Kidney (tissue), 14 donors: ENCODE results near the gene GRM3. TPM values are rescaled to one million over a fixed set of nuclear protein-coding genes. Genes with fewer than 3 reads are reported as not detected.
A peak's percentile ranks its signal among the peaks of the same experiment; 100 is the strongest.

Experiments used
- DNase-seq, 5 donors: peaks; one replicate each; pipeline ENCODE4 v3.0.0-alpha.2; 2013 to 2020
- FAIRE-seq: peaks from 2 replicates; lab custom pipeline; 2012; peaks lifted over from hg19 to GRCh38; lab: Jason Lieb, UNC
- H3K27ac ChIP-seq, 2 donors: one replicate each; pipeline ENCODE4 v1.7.0; 2013; ENCODE audit warnings: low read depth in 2 of 2, low read length in 2 of 2, inconsistent platforms in 1 of 2
- H3K27me3 ChIP-seq: one replicate; pipeline ENCODE4 v1.7.1; 2013; ENCODE audit warnings: low read length, inconsistent platforms; ENCODE audit not compliant: control insufficient read depth, insufficient read depth
- H3K36me3 ChIP-seq, 3 donors: one replicate each; pipeline versions ENCODE4 v1.7.0 to v1.7.1; 2013; ENCODE audit warnings: low read length in 3 of 3, control low read depth in 1 of 3, inconsistent platforms in 1 of 3; ENCODE audit not compliant: insufficient read depth in 3 of 3, control insufficient read depth in 2 of 3
- H3K4me1 ChIP-seq, 3 donors: one replicate each; pipeline versions ENCODE4 v1.7.0 to v1.7.1; 2013; ENCODE audit warnings: low read length in 3 of 3, inconsistent platforms in 1 of 3, low read depth in 1 of 3; ENCODE audit not compliant: control insufficient read depth in 2 of 3, insufficient read depth in 2 of 3
- H3K4me3 ChIP-seq, 3 donors: one replicate each; pipeline versions ENCODE4 v1.7.0 to v1.8.1; 2013; ENCODE audit warnings: low read length in 3 of 3, control low read depth in 1 of 3, inconsistent platforms in 1 of 3
- H3K9ac ChIP-seq, 3 donors: one replicate each; pipeline versions ENCODE4 v1.7.0 to v1.7.1; 2013; ENCODE audit warnings: low read length in 3 of 3, control low read depth in 1 of 3, inconsistent platforms in 1 of 3
- H3K9me3 ChIP-seq, 3 donors: one replicate each; pipeline versions ENCODE4 v1.7.0 to v1.7.1; 2013; ENCODE audit warnings: low read length in 3 of 3, control low read depth in 1 of 3, inconsistent platforms in 1 of 3; ENCODE audit not compliant: control insufficient read depth in 2 of 3, insufficient read depth in 1 of 3
- intact Hi-C: fragments of 100-400 bp; cut with DNase I; formaldehyde crosslinking; loops from one replicate; pipeline ENCODE4 v1.11.1; 2022
- polyA plus RNA-seq: library from polyadenylated mRNA; stranded (reverse); fragments of 350-450 nt; fragmentation: Illumina TruSeq; extraction: RNeasy Lipid Tissue Mini Kit (QIAGEN cat#74804); gene quantifications from one replicate; pipeline ENCODE4 v1.2.3, GENCODE V29; 2014; ENCODE audit warnings: low read depth, low replicate concordance; ENCODE audit not compliant: insufficient read depth
- total RNA-seq: library from RNA; stranded (reverse); fragmentation: NEBNext Ultra II Directional; extraction: Animal tissue kit (Norgen Biotek cat#: 25700); gene quantifications from one replicate; pipeline ENCODE4 v1.2.1, GENCODE V29; 2021
- TF ChIP-seq, protein P1 (sequence below): IDR thresholded peaks from 3 replicates; pipeline ENCODE4 v1.5.1; 2012; ENCODE audit warnings: mild to moderate bottlenecking, moderate library complexity, borderline replicate concordance; ENCODE audit not compliant: insufficient read depth; ENCODE audit errors: extremely low read depth
- donor health status: control.
- donor health status: control.
- donor health status: control.
- donor health status: control.
- donor health status: control.
- donor health status: DM: yes; HTN: yes; CAD: no.
- donor health status: Normal renal cell carcinoma (clear cell type).

Gene GRM3
- total and polyA plus RNA-seq, 2 donors from 2014 or later = not detected

DNA sequence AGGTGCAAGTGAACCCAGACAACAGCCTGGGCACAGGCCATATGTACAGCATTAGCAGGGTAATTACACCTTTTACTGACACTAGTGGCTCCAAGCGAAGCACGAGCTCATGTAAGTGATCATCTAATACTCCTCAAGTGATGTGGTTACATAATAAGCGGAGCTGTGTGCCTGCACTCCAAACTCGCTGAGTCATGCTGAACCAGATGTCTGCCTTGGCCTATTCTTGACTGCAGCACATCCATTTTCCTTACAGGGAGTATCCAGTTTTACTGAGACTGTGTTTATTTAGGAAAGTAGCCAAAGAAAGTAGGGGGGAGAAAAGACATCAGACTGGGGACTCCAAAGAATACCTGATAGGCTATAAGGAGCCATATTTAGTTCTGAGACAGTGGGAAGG, 90.1 kb downstream of the GRM3 start:
- no peak for FAIRE-seq
- H3K4me1 ChIP-seq = no peaks in the 10 kb centered on the region
- intact Hi-C loops = no loop called here
- peak in 1 of 5 donors; percentile 7 for DNase-seq
- no peak overlapping the region for H3K4me3 ChIP-seq
- TF ChIP-seq, protein P1, sequence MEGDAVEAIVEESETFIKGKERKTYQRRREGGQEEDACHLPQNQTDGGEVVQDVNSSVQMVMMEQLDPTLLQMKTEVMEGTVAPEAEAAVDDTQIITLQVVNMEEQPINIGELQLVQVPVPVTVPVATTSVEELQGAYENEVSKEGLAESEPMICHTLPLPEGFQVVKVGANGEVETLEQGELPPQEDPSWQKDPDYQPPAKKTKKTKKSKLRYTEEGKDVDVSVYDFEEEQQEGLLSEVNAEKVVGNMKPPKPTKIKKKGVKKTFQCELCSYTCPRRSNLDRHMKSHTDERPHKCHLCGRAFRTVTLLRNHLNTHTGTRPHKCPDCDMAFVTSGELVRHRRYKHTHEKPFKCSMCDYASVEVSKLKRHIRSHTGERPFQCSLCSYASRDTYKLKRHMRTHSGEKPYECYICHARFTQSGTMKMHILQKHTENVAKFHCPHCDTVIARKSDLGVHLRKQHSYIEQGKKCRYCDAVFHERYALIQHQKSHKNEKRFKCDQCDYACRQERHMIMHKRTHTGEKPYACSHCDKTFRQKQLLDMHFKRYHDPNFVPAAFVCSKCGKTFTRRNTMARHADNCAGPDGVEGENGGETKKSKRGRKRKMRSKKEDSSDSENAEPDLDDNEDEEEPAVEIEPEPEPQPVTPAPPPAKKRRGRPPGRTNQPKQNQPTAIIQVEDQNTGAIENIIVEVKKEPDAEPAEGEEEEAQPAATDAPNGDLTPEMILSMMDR = no peak
- H3K36me3 ChIP-seq = no peaks in the 10 kb centered on the region
- H3K9ac ChIP-seq = no peak overlapping the region
- no peak overlapping the region for H3K27ac ChIP-seq
- H3K27me3 ChIP-seq = no peaks in the 10 kb centered on the region
- no peaks in the 10 kb centered on the region for H3K9me3 ChIP-seq

DNA sequence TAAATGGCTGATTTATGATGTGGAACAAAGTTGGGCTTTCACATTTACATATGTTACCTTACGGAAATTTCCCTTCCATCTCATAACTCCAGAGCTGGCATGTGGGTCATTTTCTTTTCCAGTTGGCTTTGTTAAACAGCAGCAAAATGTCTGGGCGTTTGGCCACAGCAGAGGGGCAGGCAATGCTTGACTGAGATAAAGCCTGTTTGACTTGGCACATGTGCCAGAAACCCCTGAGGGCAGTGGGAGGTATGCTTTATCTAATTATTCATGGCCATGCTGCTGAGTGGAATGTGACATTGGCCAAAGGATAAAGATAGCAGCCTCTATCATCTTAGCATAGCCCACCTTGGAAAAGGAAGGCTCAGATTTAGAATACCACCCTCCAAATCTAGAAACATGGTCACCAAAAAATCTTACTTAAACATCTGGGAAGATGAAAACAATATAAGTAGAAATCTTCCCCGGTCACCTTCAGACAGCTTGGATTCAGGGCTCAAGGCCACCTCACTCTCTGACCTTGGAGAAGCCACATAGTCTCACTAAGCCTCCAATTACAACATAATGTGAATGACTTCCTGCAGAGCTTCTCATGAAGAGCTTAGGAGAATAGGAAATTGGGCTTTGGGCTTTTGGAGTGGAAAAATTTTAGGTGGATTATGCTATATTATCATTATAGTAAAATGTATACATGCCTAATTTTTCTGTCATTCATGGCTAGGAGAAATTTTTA, 101.5 kb downstream of the GRM3 start:
- H3K9me3 ChIP-seq = no peaks in the 10 kb centered on the region
- DNase-seq (peak in 1 of 5 donors; percentile 2), FAIRE-seq (no peak)

DNA sequence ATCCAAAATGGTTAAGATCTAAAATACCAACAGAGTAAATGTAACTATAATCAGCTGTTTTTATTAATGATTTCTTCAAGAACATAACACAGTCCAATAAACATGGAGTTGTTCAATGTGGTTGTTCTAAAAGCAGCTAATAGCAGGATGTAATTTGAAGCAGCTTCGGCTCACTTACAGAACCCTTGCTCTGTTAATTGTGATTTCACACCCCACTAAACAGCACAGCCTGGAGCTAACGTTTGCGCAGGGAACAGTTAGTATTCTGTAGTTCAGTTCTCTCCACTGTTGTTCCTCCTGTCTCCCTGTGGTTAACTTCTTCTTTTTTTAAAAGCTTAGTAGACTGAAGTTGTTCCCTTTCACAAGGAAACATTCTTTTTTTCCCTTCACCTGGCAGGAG, 104.0 kb downstream of the GRM3 start:
- FAIRE-seq = no peak
- TF ChIP-seq, protein P1 = no peak

More for the DNA sequence above, 101.5 kb downstream of the GRM3 start:
- intact Hi-C loops = no loop called here
- Histone ChIP-seq H3K36me3 (no peaks in the 10 kb centered on the region), H3K27ac (no peak overlapping the region), H3K27me3 (no peaks in the 10 kb centered on the region), H3K4me3 (no peak overlapping the region), H3K4me1 (no peaks in the 10 kb centered on the region), H3K9ac (no peak overlapping the region)
- TF ChIP-seq, protein P1 = no peak

More for the DNA sequence above, 104.0 kb downstream of the GRM3 start:
- H3K27ac ChIP-seq = no peak overlapping the region
- no peaks in the 10 kb centered on the region for H3K36me3 ChIP-seq
- no peaks in the 10 kb centered on the region for H3K27me3 ChIP-seq
- no peaks in the 10 kb centered on the region for H3K9me3 ChIP-seq
- H3K4me3 ChIP-seq = no peak overlapping the region
- H3K9ac ChIP-seq = no peak overlapping the region
- intact Hi-C loops = no loop called here
- no peaks in the 10 kb centered on the region for H3K4me1 ChIP-seq
- peak in 4 of 5 donors; percentile 34 to 80 (median 70) for DNase-seq
